AG08395 (cell line): ENCODE results near the gene FABP1.

ENCODE experiments used
- DNase-seq: peaks from one replicate; pipeline ENCODE4 v3.0.0; 2012; ENCODE audit warnings: mixed read lengths, low spot score

Gene FABP1

DNA sequence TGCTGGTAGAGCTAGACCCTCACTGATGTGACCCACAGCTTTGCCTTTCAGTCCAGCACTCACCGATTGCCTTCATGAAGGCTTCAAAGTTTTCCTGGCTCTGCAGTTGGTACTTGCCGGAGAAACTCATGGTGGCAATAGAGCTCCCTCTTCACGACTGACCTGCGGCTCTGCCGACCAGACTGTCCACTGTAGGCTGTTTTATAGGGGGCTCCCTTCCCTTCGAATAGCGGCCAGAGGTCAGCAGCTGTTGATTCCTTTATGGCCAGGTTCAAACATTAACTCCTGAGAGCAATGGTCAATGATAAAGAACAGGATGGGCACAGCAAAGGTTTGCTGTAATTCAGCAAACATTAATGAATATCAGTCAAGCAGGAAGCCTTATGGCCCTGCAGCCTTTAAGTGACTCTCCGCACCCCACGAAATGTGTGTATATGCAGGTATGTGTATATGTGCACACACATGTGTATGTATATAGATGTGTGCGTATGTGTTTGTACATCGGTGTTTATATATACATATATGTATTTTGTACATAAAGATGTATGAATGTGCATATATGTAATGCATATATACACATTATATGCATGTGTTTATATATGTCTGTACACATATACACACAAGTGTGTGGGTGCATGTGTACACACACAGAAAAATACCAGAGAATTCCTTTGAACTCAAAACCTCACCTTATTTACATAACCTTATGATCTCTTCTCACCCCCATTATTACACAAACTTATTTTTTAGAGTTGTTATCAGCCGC, at the start of gene FABP1:
Gene FABP1, minus strand, starts transcription at position 175 of the 766 bp plus-strand sequence. Its CDS starts 45 bp downstream, at position 130.
- no peak for DNase-seq

DNA sequence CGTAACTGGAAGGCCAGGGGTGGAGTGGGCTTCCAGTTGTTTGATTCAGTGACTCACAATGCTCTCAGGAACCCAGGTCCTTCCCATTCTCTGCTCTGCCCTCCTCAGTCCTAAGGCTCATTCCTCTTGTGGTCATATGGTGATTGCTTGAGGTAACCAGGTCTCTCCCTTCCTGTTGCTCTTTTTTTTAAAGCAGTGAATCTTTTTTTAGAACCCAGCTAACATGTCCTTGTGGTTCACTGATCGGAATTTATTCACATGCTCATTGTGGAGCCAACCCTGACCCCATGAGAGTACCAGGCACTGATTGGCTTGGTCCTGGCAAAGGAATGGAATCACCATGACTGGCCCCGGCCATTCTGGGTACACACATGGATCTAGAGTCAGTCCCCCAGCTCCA, 49.7 kb upstream of the FABP1 start:
- DNase-seq = peak; percentile 8

DNA sequence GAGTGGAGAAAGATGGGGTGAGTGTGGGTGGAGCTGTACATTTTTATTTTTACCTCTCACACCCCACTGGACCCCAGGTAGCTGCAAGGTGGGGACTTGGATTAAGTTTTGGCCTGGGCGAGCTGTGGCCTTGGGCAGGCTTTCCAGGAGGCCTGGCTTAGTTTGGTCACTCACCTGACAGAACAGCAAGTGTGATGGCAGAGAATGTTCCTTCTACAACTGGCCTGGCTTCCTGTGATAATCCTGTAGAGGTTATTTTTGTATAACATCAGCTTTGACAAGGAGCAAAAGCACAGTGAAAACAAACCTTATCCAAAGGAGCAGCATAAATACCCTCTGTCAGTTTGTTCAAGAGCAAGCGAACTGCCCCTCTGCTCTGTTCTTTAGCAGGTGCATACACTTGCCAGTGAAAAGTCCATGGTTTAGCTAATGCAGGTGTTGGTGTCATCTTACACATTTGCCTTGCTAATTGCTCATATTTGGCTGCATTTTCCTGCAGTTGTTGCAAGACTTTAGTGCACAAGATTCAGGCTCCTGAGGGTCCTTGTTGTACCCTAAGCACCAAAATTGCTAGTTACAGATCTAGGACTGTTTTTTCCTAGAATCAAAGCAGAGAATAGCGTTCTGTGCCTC, 48.6 kb upstream of the FABP1 start:
- DNase-seq = no peak

DNA sequence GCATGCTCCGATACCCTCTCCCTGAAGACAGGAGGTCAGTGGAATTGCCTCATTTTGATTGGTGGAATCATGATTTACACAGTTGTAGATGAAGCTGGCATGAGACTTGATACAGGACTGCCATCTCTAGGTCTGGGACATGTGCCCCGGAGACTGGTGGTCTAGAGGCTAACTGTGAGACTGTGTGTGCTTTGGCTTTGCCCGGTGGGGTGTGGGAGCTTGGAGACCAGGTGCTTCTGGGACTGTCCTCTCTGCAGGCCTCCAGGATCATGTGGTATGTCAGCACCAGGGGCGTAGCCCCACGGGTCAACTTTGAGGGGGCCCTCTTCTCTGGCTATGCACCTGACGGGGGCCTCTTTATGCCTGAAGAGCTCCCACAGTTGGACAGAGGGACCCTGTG, 45.0 kb upstream of the FABP1 start:
- DNase-seq = no peak

DNA sequence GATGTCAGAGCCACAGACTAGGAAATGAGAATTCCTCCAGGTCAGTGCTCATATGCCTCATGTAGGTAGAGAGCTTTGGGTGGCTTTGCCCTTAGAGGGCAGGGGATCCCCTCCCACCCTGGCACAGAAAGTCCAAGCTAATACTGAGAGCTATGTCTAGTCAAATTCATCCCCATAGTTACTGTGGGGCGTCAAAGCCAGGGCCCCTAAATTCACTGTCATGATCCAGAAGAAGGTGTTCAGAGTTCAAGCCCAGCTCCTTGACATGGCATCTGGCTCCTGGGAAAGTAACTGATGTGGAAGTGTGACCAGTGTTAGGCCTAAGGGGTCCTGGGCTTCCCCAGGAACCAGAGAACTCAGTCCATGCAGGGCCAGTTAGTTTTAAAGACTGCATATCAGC, 44.1 kb upstream of the FABP1 start:
- no peak for DNase-seq

DNA sequence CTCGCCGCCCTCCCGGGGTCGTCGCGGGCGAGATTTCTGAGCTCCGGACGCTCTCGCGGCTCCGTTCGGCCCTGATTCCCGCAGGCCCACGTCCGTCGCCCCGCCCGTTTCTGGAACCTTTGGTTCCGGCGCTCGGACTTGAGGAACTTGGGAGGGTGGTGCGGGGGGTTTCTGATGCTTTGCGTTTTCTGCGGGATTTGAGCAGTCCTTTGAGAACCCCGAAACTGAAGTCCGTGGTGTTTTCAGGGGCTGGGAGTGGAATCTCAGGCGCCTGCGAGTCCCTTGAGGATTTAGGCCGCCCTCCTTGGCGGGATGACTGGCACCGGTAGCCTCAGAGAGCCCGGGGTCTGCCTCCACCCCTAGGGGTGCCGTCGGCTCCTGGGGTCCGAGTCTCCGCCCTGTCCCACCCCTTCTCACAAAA, 42.6 kb upstream of the FABP1 start:
- DNase-seq = peak; percentile 41

DNA sequence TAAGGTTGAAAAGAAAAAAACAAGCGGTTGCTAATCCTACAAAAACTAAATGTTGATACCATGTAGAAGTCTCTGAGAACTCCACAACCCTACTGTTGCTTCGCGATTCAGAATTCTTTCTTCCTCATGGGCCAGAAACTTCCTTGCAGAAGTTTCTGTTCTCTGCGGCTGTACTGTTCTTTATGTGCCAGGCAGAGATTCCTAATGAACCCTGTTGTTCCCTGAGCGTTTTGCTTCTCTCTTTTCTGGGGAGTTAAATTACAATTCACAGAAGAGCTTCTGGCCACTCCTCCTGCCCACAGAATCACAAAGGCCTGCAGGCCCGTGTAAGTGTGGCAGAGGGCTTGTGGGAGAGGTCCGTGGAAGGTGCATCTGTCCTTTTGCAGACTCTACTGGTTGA, 40.5 kb upstream of the FABP1 start:
- DNase-seq = no peak

DNA sequence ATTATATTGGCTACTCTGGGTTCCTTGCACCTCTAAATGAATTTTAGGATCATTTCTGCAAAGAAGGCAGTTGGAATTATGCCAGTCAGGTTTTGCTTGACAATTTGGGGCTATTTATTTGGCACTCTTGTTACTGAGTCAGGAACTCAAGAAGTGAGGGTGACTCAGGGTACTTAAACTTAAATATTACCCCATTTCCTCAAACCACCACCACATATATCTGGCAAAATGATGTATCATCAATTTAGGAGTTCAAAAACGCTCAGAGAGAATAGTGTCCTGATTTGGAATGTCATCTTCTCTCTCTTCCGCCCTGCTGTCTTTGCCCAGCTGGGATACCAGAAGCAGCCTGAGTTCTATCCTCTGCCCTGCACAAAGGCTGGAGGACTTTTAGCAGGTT, 39.9 kb upstream of the FABP1 start:
- no peak for DNase-seq

DNA sequence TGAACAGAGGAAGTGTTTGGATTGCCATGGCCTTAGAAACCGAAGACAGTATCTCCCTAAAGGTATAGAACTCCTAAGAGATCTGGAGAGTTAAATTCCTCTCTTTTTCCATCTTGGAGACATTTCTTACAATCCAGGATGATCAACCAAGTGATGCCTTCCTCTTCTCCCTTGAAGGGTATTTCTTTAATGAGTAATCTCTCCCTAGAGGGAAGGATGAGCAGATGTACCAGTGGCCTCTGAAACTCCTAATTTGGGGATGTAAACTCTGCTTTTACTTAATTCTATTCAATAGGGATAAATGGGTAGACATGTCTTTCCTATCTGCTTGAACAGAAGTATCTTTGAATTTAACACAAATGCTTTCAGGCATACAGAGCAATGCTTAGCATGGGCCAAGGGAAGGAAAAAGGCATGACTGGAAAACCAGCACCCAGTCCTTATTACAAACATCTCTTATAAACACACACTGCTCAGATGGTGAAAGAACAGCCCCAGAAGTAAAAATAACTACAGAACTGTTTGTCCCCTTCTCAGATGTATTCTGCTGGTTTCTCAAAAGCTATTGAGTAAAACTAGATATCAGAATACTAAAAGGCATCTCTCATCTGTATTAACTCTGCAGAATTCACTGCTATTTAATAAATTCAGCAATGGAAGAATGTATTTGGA, 37.6 kb upstream of the FABP1 start:
- DNase-seq = no peak

DNA sequence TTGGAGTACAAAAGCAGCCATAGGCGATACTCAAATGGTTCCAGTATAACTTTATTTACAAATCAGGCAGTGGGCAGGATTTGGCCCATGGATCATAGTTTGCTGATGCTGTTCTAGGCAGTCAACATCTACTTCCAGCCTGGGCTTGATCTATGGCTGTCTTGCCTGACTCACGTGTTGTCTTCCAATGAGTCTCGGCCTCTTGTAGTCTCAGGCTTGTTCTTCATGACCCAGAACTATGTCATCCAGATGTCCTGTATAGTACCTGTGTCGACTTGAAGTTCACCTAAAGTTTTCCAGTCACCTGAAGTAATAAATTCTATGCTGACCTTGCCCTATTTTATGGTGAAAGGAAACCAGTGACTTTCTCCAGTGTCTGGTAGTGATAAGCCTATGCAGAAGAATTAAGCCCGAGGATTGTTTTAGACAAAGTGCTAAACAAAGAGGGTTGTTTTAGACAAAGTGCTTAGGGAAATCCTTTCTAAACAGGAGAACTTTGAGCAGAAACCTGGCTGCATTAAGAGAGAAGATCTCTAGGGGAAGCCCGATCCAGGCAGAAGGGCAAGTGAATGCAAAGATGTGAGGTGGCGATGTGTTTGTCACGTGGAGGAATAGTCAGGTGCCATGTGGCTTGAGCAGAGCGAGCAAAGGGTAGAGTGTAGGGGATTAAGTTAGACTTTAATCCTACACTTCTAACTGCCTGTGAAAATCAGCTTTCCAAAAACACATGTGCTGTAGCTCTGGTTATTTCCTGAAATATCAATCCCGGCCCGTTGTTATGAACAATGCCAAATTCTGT, 33.8 kb upstream of the FABP1 start:
- no peak for DNase-seq

DNA sequence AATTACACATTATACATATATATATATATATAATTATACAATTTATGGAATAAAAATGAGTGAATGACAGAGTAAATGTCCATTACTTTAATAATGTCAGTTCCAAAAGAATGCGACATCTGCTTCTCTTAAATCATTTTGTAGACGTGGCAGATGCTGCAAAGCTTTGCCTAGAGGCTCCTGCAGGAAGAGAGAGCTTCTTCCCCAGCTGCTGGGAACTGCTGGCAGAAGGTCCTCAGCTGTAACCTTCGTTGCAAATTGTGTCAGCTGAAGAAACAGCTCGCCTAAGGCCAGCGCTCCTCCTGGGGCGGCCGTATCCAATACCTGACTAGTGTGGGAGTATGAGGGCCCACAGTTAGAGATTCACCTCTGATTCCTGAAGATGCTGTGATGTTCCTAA, 32.7 kb upstream of the FABP1 start:
- DNase-seq = no peak

DNA sequence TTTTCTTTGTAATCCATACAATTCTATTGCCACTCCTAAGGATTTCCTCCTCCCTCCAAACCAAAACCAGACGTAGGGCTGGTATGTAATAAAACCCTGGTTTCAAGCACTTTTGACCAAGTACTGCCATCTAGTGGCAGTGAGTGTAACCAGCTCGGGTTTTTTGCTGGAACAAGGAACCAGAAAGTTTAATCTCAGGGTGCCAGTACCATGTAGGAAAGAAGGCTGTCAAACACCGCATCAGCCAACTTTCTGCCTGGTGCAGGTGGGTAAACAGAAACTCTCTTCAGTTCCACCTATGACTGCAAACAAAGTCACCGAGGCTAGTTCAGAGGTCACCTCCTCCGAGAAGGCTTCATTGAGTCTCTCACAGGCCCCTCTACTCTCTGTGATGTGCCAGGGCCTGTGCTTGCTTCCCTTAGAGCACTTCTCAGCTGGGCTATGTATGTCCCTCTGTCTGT, 32.1 kb upstream of the FABP1 start:
- peak; percentile 71 for DNase-seq

DNA sequence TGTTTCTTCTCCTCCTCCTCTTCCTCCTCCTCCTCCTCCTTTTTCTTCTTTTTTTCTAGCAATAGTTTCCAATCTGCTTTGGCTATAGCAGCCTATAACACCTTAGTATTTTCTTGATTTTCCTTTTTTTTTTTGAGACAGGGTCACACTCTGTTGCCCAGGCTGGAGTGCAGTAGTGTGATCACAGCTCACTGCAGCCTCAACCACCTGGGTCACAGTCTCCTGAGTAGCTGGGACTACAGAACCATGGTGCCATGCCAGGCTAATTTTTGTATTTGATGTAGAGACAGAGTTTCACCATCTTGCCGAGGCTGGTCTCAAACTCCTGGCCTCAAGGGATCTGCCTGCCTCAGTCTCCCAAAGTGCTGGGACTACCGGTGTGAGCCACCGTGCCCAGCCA, 31.6 kb upstream of the FABP1 start:
- DNase-seq = no peak

DNA sequence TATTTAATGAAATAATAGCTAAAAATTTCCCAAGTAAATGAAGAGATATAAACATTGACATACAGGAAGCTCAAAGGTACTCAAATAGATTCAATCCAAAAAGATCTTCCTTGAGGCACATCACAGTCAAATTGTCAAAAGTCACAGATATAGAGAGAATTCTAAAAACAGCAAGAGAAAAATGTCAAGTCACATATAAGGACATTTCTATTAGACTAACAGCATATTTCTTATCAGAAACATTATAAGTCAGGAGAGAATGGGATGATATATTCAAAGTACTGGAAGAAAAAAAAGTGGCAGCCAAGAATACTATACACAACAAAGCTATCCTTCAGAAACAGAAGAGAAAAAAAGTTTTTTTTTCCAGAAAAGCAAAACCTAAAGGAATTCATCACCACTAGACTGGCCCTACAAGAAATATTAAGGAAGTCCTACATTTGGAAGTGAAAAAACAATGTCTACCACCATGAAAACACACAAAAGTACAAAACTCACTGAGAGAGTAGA, 21.1 kb upstream of the FABP1 start:
- DNase-seq = no peak

DNA sequence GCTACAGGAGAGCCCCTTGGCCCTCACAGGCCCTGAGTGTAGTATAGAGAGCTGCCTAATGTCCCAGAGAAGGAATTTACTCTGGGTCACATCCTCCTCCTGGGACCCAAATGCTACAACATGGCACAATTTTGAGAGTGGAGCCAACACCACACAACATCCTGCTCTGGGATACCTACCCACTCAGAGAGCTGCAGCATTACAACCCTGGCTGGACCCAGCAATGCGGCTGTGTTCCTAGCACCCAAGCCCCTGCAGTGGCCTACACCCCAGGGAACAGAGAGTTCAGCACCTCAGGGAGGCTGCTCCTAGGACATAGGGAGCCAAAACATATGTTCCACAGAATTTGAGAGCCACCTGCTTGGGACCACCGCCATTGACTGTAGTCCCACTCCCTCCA, 19.3 kb upstream of the FABP1 start:
- DNase-seq = no peak

DNA sequence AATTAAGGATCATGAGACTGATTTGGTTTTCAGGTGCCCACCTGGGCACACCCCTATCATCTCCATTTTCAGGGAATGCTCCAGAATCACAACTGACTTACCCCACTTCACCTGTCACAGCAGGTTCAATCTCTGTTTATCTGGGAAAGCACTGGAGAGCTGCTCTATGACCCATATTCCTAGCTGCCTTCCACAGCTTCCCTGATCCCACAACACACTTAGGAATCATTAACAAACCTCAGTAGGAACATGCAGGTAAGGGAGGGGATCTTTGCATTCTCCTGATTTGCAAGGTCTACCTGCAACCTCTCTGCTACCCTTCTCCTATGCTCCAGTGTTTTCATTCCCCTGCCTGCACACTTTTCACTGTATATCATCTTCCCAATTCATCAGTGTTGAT, 18.7 kb upstream of the FABP1 start:
- DNase-seq = no peak

DNA sequence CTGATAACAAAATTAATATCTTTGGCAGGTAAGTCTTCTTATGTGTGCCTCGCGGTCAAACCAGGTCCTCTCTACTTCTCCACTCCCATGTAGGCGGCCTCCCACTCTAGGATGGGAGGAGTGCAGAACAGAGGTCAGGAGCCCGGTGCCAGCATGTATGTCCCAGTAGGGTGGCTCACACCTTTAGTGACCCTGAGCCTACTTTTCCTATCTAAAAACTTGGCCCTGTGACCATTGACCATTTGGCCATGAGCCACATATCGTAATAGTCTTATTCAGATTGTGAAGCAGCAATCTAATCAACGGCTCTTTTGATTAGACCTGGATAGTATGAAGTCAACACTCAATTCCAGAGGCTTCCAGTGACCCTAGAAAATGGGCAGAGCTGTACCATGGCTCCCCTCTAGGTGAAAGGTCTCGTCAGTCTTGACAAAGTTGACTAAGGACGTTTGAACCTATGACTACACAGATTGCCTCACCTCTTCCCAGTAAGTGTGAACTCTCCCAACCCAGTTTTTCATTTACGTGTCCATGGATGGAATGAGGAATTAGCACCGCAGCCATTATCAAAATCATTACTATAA, 17.1 kb upstream of the FABP1 start:
- DNase-seq = no peak

DNA sequence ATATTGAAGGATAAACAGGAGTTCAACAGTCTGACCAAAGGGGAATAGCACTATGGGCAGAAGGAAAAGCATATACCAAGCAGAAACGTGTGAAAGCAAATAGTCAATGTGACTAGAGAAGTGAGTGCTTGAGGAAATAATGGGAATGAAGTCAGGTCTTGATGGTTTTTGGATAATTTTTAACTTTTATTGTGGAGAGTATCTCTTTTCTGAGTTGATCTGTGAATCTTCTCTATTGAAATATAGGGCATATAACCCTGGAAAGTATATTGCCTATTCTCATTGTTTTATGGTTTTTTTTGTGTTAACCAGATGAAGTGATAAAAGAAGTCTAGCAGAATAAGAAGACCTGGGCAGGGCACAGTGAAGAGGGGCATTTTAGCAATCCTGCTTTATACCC, 16.4 kb upstream of the FABP1 start:
- no peak for DNase-seq

DNA sequence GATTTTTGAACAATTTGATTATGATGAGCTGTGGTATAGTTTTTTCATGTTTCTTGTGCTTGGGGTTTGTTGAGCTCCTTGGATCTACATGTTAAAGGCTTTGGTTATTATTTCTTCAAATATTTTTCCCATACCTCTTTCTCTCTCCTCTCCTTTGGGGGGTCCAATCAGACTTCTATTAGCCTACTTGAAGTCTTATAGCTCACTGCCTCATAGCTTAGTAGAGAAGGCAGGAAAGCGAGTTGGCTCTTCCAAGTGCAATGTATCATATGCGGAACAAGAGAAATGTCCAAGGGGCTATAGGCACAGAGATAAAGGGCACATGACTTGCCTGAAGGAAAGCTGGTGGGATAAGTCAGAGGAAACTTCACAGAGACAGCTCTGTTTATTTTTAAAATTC, 14.1 kb upstream of the FABP1 start:
- no peak for DNase-seq

DNA sequence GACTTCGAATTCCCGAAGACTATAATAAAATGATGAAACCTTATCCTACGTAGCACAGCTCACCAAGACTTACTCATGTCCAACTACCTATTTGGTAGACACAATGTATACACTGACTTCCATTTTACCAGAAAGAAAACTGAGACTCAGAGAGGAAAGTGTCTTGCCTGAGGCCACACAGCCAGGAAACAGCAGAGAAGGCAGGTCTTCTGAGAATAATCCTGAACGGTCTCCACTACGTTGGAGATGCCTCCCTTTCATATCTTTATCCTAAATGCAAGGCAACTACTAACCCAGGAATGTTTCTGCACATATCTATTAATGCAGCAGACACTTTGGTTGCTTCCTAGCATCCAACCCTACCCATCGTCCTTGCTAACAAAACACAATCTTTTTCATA, 11.9 kb upstream of the FABP1 start:
- no peak for DNase-seq

DNA sequence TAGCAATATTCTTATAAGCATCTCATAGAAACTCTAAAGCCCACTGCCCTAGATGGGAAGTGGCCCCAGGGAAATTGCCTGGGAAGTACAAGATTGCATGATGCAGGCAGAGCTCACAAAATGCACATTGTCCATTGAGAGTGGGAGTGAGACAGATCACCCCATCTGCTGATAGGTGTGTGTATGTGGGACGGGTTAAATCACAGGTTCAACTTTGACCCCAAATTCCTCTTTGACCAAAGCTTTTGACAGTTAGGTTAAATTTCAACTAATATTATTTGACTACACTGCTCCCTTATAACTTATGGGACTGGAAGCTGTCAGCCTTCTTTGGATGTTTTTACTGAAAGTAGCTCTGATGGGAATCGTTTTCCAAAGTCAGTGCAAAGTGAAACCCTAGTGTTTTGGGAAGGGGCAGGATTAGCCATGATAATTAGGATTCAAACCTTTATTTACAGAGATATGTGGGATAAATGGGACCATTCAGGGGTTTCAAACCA, 11.4 kb upstream of the FABP1 start:
- DNase-seq = no peak

DNA sequence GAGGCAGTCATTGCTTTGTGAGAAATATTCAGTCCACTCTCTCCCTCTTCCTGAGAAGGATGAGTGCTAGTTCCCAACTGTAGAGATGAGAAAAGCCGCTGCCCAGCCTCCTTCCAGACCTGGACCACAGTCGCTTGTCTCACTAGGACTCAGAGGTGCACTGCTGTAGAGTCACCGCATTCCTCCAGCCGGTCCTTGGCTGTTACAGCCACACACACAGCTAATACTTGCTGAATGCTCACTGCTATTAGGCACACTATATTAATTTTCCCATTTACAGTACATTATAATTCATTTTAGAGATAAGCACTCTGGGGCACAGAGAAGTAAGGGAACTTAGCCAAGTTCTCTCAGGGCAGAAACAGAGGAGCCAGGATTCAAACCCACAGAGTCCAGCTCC, 10.0 kb upstream of the FABP1 start:
- no peak for DNase-seq
